GM12878 (cell line): Measurements from ENCODE around the gene CCNC. TPM values are rescaled to one million over a fixed set of nuclear protein-coding genes. Genes with fewer than 3 reads are reported as not detected.

Experiments
- ATAC-seq: fragments of 200-7000 bp; cut with Tn5 transposase; 3 replicates; pipeline ENCODE4 v1.9.1; 2020; ENCODE audit warnings: mild to moderate bottlenecking, moderate library complexity
- BruUV-seq: library from RNA; stranded (reverse); fragments of 400-500 nt; replicated peaks from 2 replicates; lab custom pipeline; 2021; lab: Mats Ljungman, UMichigan
- CTCF ChIA-PET: fragments of 300-600 bp; sonication (Branson Sonifier 250); formaldehyde crosslinking; extraction: SDS; loops from one replicate; lab custom pipeline; 2021; ENCODE audit warnings: inconsistent platforms; lab: Yijun Ruan, JAX
- POLR2A ChIA-PET: fragments of 350-600 bp; formaldehyde crosslinking; extraction: SDS; loops from one replicate; lab custom pipeline; 2021; ENCODE audit warnings: inconsistent platforms; lab: Charles Lee
- RAD21 ChIA-PET: fragments of 300-600 bp; sonication (Branson Sonifier 250); formaldehyde crosslinking; loops from one replicate; lab custom pipeline; 2023; ENCODE audit warnings: antibody characterized with exemption; ENCODE audit not compliant: unreplicated experiment; lab: Charles Lee
- SMC1A ChIA-PET: fragments of 300-600 bp; sonication (Branson Sonifier 250); formaldehyde crosslinking; loops from one replicate; lab custom pipeline; 2023; ENCODE audit not compliant: unreplicated experiment, uncharacterized antibody; lab: Charles Lee
- DNase-seq: peaks from one replicate; pipeline ENCODE4 v3.0.0-alpha.2; 2011; ENCODE audit warnings: low read depth, low spot score
- FAIRE-seq: peaks from 3 replicates; lab custom pipeline; 2011; peaks lifted over from hg19 to GRCh38; lab: Jason Lieb, UNC
- H2AFZ ChIP-seq: 2 replicates; pipeline ENCODE4 v1.6.0; 2011; ENCODE audit warnings: low read depth, low read length, control low read depth; ENCODE audit not compliant: control insufficient read depth
- H3K27ac ChIP-seq: 2 replicates; pipeline ENCODE4 v1.5.1; 2011; ENCODE audit warnings: control low read depth; ENCODE audit not compliant: control insufficient read depth, insufficient read depth
- H3K27me3 ChIP-seq, 2 experiments: replicated peaks in 1 of 2; 2 replicates each; pipeline versions ENCODE4 v1.6.0 to v1.6.1; 2011; ENCODE audit warnings: low read length in 1 of 2; ENCODE audit not compliant: control insufficient read depth in 2 of 2, insufficient read depth in 2 of 2
- H3K36me3 ChIP-seq, 2 experiments: 2 replicates each; pipeline ENCODE4 v1.5.1; 2011; ENCODE audit warnings: low read length in 1 of 2; ENCODE audit not compliant: control insufficient read depth in 2 of 2, insufficient read depth in 2 of 2
- H3K4me1 ChIP-seq: 2 replicates; pipeline ENCODE4 v1.6.1; 2011; ENCODE audit warnings: mild to moderate bottlenecking, low read length, moderate library complexity, mixed read lengths; ENCODE audit not compliant: control insufficient read depth, insufficient read depth
- H3K4me2 ChIP-seq: 2 replicates; pipeline ENCODE4 v1.6.0; 2011; ENCODE audit warnings: control low read depth; ENCODE audit not compliant: control insufficient read depth, insufficient read depth
- H3K4me3 ChIP-seq: fragments of 200-600 bp; sonication (generic); 2 replicates; pipeline ENCODE4 v1.5.1; 2016
- H3K79me2 ChIP-seq: 2 replicates; pipeline ENCODE4 v1.6.0; 2011; ENCODE audit warnings: low read length; ENCODE audit not compliant: control insufficient read depth, insufficient read depth
- H3K9ac ChIP-seq: 2 replicates; pipeline ENCODE4 v1.8.0; 2011; ENCODE audit warnings: low read length, control low read depth, mixed read lengths; ENCODE audit not compliant: control insufficient read depth, insufficient read depth
- H3K9me3 ChIP-seq: replicated peaks from 3 replicates; pipeline ENCODE4 v1.5.1; 2011; ENCODE audit warnings: mild to moderate bottlenecking, low read length; ENCODE audit not compliant: control insufficient read depth, insufficient read depth
- H4K20me1 ChIP-seq: 2 replicates; pipeline ENCODE4 v1.6.0; 2011; ENCODE audit not compliant: control insufficient read depth, insufficient read depth
- KDM1A ChIP-seq: fragments of 200-600 bp; sonication (generic); IDR thresholded peaks from 2 replicates; pipeline ENCODE4 v1.6.1; 2016; ENCODE audit warnings: borderline replicate concordance
- NBN ChIP-seq: fragments of 450-650 bp; IDR thresholded peaks from 2 replicates; pipeline ENCODE4 v1.6.1; 2016
- NFYB ChIP-seq: IDR thresholded peaks from 2 replicates; pipeline ENCODE4 v1.6.1; 2011; ENCODE audit warnings: low read depth, mild to moderate bottlenecking, low read length, improper control_type of control experiment, moderate library complexity; ENCODE audit not compliant: insufficient read depth
- PAX8 ChIP-seq: fragments of 450-650 bp; IDR thresholded peaks from 2 replicates; pipeline ENCODE4 v1.6.1; 2017; ENCODE audit warnings: mild to moderate bottlenecking, moderate library complexity
- TAF1 ChIP-seq: IDR thresholded peaks from 2 replicates; pipeline ENCODE4 v1.6.1; 2011; ENCODE audit warnings: mild to moderate bottlenecking, low read depth, low read length, borderline replicate concordance
- WRNIP1 ChIP-seq: IDR thresholded peaks from 2 replicates; pipeline ENCODE4 v1.6.1; 2011; ENCODE audit warnings: low read depth, low read length, improper control_type of control experiment, borderline replicate concordance
- WGBS: methylation state at CpG from one replicate; pipeline ENCODE4 v1.1.6; 2016; ENCODE audit warnings: low lambda C conversion rate; ENCODE audit not compliant: insufficient replicate concordance, insufficient coverage; ENCODE audit errors: missing lambda C conversion rate; 5-methylcytosine and 5-hydroxymethylcytosine counted together
- in situ Hi-C: fragments of 300-500 bp; cut with MboI; formaldehyde crosslinking; loops from 9 replicates; pipeline ENCODE4 v1.14.3; 2018; ENCODE audit warnings: mixed read lengths
- intact Hi-C: fragments of 100-400 bp; cut with micrococcal nuclease; formaldehyde crosslinking; loops from one replicate; pipeline ENCODE4 v1.14.2; 2022; ENCODE audit not compliant: unreplicated experiment
- polyA plus RNA-seq, 11 experiments: library from polyadenylated mRNA; depleted of rRNA in 4 of 11; unstranded in 6 of 11; stranded (reverse) in 5 of 11; fragments of >200 nt; fragmentation: Nextera tagmentation in 4 of 11; fragmentation: Illumina TruSeq in 1 of 11; extraction: Ambion mirVana in 4 of 11; extraction: Trizol in 1 of 11; gene quantifications; 1 replicate in 1 of 11; 2 replicates in 10 of 11; pipeline versions ENCODE4 v1.2.1 to v1.2.3, GENCODE V29; 2011 to 2016; ENCODE audit warnings: inconsistent platforms in 2 of 11, missing spikeins in 2 of 11, low read depth in 1 of 11
- small RNA-seq: library from RNA; depleted of rRNA; stranded (forward); fragments of <200 nt; gene quantifications from one replicate; pipeline ENCODE3, GENCODE V24; 2014
- total RNA-seq, 4 experiments: library from RNA; depleted of rRNA in 3 of 4; stranded (reverse); fragments of >200 nt in 3 of 4; fragmentation: Illumina TruSeq in 1 of 4; extraction: Trizol in 1 of 4; gene quantifications; 2 replicates each; pipeline versions ENCODE4 v1.2.1 to v1.2.3, GENCODE V29; 2013 to 2021
- TF ChIP-seq, protein P1 (sequence below): fragments of 150-350 bp; IDR thresholded peaks from 2 replicates; pipeline ENCODE4 v1.6.1; 2014; ENCODE audit warnings: mild to moderate bottlenecking, low read depth, low read length
- TF ChIP-seq, protein P2 (sequence below): IDR thresholded peaks from 2 replicates; pipeline ENCODE4 v1.6.1; 2011; ENCODE audit warnings: low read depth, low read length, improper control_type of control experiment, borderline replicate concordance
- TF ChIP-seq, protein P3 (sequence below), 3 experiments: IDR thresholded peaks in 2 of 3; conservative IDR thresholded peaks in 1 of 3; 2 replicates each; pipeline ENCODE4 v1.5.1; 2011; ENCODE audit warnings: low read depth in 3 of 3, low read length in 3 of 3, mild to moderate bottlenecking in 3 of 3, control low read depth in 2 of 3, moderate library complexity in 2 of 3, inconsistent platforms in 1 of 3, mixed read lengths in 1 of 3; ENCODE audit not compliant: control insufficient read depth in 2 of 3, insufficient read depth in 1 of 3; ENCODE audit errors: extremely low read depth in 1 of 3

Gene CCNC
- total and polyA plus RNA-seq, 10 of the 15 experiments (the other 5 are each of a cell fraction or from before 2014, with no cell fraction given) = 68.5 to 168 (median 99.4) TPM

DNA sequence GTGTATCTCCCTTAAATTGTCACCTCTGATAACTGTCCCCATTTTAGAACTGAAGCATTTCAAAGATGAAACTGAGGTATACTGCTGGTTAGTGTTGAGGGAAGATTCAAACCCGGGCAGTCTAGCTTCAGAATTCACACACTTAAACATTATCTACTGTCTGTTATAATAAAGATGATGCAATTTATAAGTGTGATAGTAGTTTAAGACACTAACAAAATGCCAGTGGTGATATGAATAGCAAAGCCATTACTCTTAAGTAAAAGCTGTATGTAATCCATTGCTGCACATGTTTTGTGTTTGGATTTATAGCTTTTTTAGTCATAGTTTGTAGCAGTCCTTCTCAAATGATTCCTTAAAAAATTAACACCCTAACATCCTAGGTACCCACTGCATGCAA, 73.0 kb downstream of the CCNC start:
- H3K36me3 ChIP-seq = peaks cover 0 to 3% of the 10 kb centered on the region in 2 experiments; a peak in 1 of 4 replicates
- H4K20me1 ChIP-seq = no peaks in the 10 kb centered on the region
- no peak overlapping the region; the same call in 1 of the 2 replicates for H3K27ac ChIP-seq
- FAIRE-seq = peak; percentile 56
- intact Hi-C loops = no loop called here
- no peaks in the 10 kb centered on the region for H3K4me1 ChIP-seq
- H2AFZ ChIP-seq = no peak overlapping the region
- 100% methylated on average over 1 of the region's 1 CpG for WGBS
- no peak overlapping the region for H3K4me2 ChIP-seq
- H3K9me3 ChIP-seq = no peaks in the 10 kb centered on the region
- POLR2A ChIA-PET = interaction anchor here (1.4 kb wide), 1 partner anchor 12 kb away, joined by 3 read pairs; no protein-coding TSS in a partner anchor
- no peak for TF ChIP-seq TAF1
- no peak for TF ChIP-seq PAX8
- no peak for TF ChIP-seq WRNIP1
- TF ChIP-seq NBN = no peak
- TF ChIP-seq, protein P1, sequence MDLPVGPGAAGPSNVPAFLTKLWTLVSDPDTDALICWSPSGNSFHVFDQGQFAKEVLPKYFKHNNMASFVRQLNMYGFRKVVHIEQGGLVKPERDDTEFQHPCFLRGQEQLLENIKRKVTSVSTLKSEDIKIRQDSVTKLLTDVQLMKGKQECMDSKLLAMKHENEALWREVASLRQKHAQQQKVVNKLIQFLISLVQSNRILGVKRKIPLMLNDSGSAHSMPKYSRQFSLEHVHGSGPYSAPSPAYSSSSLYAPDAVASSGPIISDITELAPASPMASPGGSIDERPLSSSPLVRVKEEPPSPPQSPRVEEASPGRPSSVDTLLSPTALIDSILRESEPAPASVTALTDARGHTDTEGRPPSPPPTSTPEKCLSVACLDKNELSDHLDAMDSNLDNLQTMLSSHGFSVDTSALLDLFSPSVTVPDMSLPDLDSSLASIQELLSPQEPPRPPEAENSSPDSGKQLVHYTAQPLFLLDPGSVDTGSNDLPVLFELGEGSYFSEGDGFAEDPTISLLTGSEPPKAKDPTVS = no peak
- TF ChIP-seq, protein P2, sequence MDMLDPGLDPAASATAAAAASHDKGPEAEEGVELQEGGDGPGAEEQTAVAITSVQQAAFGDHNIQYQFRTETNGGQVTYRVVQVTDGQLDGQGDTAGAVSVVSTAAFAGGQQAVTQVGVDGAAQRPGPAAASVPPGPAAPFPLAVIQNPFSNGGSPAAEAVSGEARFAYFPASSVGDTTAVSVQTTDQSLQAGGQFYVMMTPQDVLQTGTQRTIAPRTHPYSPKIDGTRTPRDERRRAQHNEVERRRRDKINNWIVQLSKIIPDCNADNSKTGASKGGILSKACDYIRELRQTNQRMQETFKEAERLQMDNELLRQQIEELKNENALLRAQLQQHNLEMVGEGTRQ = no peak
- no peak for TF ChIP-seq KDM1A
- TF ChIP-seq NFYB = no peak
- TF ChIP-seq, protein P3, sequence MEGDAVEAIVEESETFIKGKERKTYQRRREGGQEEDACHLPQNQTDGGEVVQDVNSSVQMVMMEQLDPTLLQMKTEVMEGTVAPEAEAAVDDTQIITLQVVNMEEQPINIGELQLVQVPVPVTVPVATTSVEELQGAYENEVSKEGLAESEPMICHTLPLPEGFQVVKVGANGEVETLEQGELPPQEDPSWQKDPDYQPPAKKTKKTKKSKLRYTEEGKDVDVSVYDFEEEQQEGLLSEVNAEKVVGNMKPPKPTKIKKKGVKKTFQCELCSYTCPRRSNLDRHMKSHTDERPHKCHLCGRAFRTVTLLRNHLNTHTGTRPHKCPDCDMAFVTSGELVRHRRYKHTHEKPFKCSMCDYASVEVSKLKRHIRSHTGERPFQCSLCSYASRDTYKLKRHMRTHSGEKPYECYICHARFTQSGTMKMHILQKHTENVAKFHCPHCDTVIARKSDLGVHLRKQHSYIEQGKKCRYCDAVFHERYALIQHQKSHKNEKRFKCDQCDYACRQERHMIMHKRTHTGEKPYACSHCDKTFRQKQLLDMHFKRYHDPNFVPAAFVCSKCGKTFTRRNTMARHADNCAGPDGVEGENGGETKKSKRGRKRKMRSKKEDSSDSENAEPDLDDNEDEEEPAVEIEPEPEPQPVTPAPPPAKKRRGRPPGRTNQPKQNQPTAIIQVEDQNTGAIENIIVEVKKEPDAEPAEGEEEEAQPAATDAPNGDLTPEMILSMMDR (IDR thresholded peaks at IDR 0.05 in 2 of 3, conservative IDR thresholded peaks at IDR 0.05 in 1 of 3; ENCODE audit: control insufficient read depth in 2 of 3, extremely low read depth in 1 of 3, insufficient read depth in 1 of 3, low read depth in 3 of 3, low read length in 3 of 3) = no peak
- no peaks in the 10 kb centered on the region for H3K79me2 ChIP-seq
- in situ Hi-C loops = no loop called here
- H3K9ac ChIP-seq = no peak overlapping the region
- BruUV-seq = no TSS peak
- SMC1A ChIA-PET = interaction anchor here (1.2 to 4.4 kb wide), 5 partner anchors 8 to 27 kb away, joined by 3 to 21 read pairs (median 4); no protein-coding TSS in a partner anchor
- CTCF ChIA-PET = interaction anchor here (1.0 kb wide), 1 partner anchor 9 kb away, joined by 4 read pairs; no protein-coding TSS in a partner anchor
- RAD21 ChIA-PET = interaction anchor here (2.0 kb wide), 1 partner anchor 10 kb away, joined by 8 read pairs; no protein-coding TSS in a partner anchor
- no peak for ATAC-seq
- no peak for DNase-seq
- no peak overlapping the region for H3K4me3 ChIP-seq
- H3K27me3 ChIP-seq = no peaks in the 10 kb centered on the region

Small RNAs within 50 kb of the gene (small RNA-seq; reads per million reads assigned to genes)
- gene RF00019 = not detected

Other genes with a start within 250 kb of the CCNC start
- not detected in 2 replicates for gene FAXC, start 219.0 kb downstream of the CCNC start, total RNA-seq (2014; rRNA removed)
- gene FAXC, start 219.0 kb downstream of the CCNC start, total RNA-seq (2014; rRNA removed; fragmentation: Illumina TruSeq; extraction: Trizol) = not detected in 2 replicates
- not detected in 2 replicates for gene FAXC, start 219.0 kb downstream of the CCNC start, total RNA-seq (2021)
- not detected in 2 replicates for gene FAXC, start 219.0 kb downstream of the CCNC start, polyA plus RNA-seq (2011; rRNA removed)
- gene FAXC, start 219.0 kb downstream of the CCNC start, polyA plus RNA-seq (2014; fragmentation: Illumina TruSeq; extraction: Trizol) = not detected in 2 replicates
- not detected for gene FAXC, start 219.0 kb downstream of the CCNC start, polyA plus RNA-seq (2014; fragmentation: Nextera tagmentation; extraction: Ambion mirVana)
- gene FAXC, start 219.0 kb downstream of the CCNC start, polyA plus RNA-seq (2014; rRNA removed) = not detected in 2 replicates
- gene FAXC, start 219.0 kb downstream of the CCNC start, polyA plus RNA-seq (2016; fragmentation: Nextera tagmentation; extraction: Ambion mirVana) = not detected
- gene COQ3, start 174.5 kb downstream of the CCNC start, total RNA-seq (2014; rRNA removed) = 9.3 and 10.7 TPM in 2 replicates
- gene COQ3, start 174.5 kb downstream of the CCNC start, total RNA-seq (2014; rRNA removed; fragmentation: Illumina TruSeq; extraction: Trizol) = 13.6 and 14.1 TPM in 2 replicates
- 11.4 and 11.9 TPM in 2 replicates for gene COQ3, start 174.5 kb downstream of the CCNC start, total RNA-seq (2021)
- 16.4 and 22.8 TPM in 2 replicates for gene COQ3, start 174.5 kb downstream of the CCNC start, polyA plus RNA-seq (2011; rRNA removed)
- gene COQ3, start 174.5 kb downstream of the CCNC start, polyA plus RNA-seq (2014; fragmentation: Illumina TruSeq; extraction: Trizol) = 15.5 and 19.3 TPM in 2 replicates
- gene COQ3, start 174.5 kb downstream of the CCNC start, polyA plus RNA-seq (2014; fragmentation: Nextera tagmentation; extraction: Ambion mirVana) = 10 to 100 TPM; 43.3 to 50.6 TPM
- gene COQ3, start 174.5 kb downstream of the CCNC start, polyA plus RNA-seq (2014; rRNA removed) = 13.3 and 13.5 TPM in 2 replicates
- 10 to 100 TPM; 26.8 to 27.9 TPM for gene COQ3, start 174.5 kb downstream of the CCNC start, polyA plus RNA-seq (2016; fragmentation: Nextera tagmentation; extraction: Ambion mirVana)
- gene PNISR, start 143.4 kb downstream of the CCNC start, total RNA-seq (2014; rRNA removed) = 104 and 136 TPM in 2 replicates
- 130 and 137 TPM in 2 replicates for gene PNISR, start 143.4 kb downstream of the CCNC start, total RNA-seq (2014; rRNA removed; fragmentation: Illumina TruSeq; extraction: Trizol)
- 84.0 and 105 TPM in 2 replicates for gene PNISR, start 143.4 kb downstream of the CCNC start, total RNA-seq (2021)
- gene PNISR, start 143.4 kb downstream of the CCNC start, polyA plus RNA-seq (2011; rRNA removed) = 153 and 241 TPM in 2 replicates
- gene PNISR, start 143.4 kb downstream of the CCNC start, polyA plus RNA-seq (2014; fragmentation: Illumina TruSeq; extraction: Trizol) = 180 and 254 TPM in 2 replicates
- 100 to 1,000 TPM in 1 of 2 experiments, 10 to 100 TPM in 1; 94.6 to 103 TPM for gene PNISR, start 143.4 kb downstream of the CCNC start, polyA plus RNA-seq (2014; fragmentation: Nextera tagmentation; extraction: Ambion mirVana)
- gene PNISR, start 143.4 kb downstream of the CCNC start, polyA plus RNA-seq (2014; rRNA removed) = 96.9 and 120 TPM in 2 replicates
- gene PNISR, start 143.4 kb downstream of the CCNC start, polyA plus RNA-seq (2016; fragmentation: Nextera tagmentation; extraction: Ambion mirVana) = 10 to 100 TPM; 79.1 to 81.1 TPM
- gene USP45, start 53.2 kb downstream of the CCNC start, total RNA-seq (2014; rRNA removed) = 12.9 and 16.6 TPM in 2 replicates
- 17.2 and 21.6 TPM in 2 replicates for gene USP45, start 53.2 kb downstream of the CCNC start, total RNA-seq (2014; rRNA removed; fragmentation: Illumina TruSeq; extraction: Trizol)
- 11.0 and 12.0 TPM in 2 replicates for gene USP45, start 53.2 kb downstream of the CCNC start, total RNA-seq (2021)
- 16.5 and 21.8 TPM in 2 replicates for gene USP45, start 53.2 kb downstream of the CCNC start, polyA plus RNA-seq (2011; rRNA removed)
- 17.4 and 24.3 TPM in 2 replicates for gene USP45, start 53.2 kb downstream of the CCNC start, polyA plus RNA-seq (2014; fragmentation: Illumina TruSeq; extraction: Trizol)
- gene USP45, start 53.2 kb downstream of the CCNC start, polyA plus RNA-seq (2014; fragmentation: Nextera tagmentation; extraction: Ambion mirVana) = 10 to 100 TPM; 13.0 to 14.1 TPM
- gene USP45, start 53.2 kb downstream of the CCNC start, polyA plus RNA-seq (2014; rRNA removed) = 9.6 and 10.4 TPM in 2 replicates
- 10 to 100 TPM; 12.3 to 16.0 TPM for gene USP45, start 53.2 kb downstream of the CCNC start, polyA plus RNA-seq (2016; fragmentation: Nextera tagmentation; extraction: Ambion mirVana)
- 0.11 TPM in 1 of 2 replicates, not detected in the other for gene PRDM13, start 38.2 kb upstream of the CCNC start, total RNA-seq (2014; rRNA removed)
- 0.05 TPM in 1 of 2 replicates, not detected in the other for gene PRDM13, start 38.2 kb upstream of the CCNC start, total RNA-seq (2014; rRNA removed; fragmentation: Illumina TruSeq; extraction: Trizol)
- 0.15 TPM in 1 of 2 replicates, not detected in the other for gene PRDM13, start 38.2 kb upstream of the CCNC start, total RNA-seq (2021)
- not detected in 2 replicates for gene PRDM13, start 38.2 kb upstream of the CCNC start, polyA plus RNA-seq (2011; rRNA removed)
- gene PRDM13, start 38.2 kb upstream of the CCNC start, polyA plus RNA-seq (2014; fragmentation: Illumina TruSeq; extraction: Trizol) = not detected in 2 replicates
- under 1 TPM in 1 of 2 experiments, not detected in 1; 0.02 TPM for gene PRDM13, start 38.2 kb upstream of the CCNC start, polyA plus RNA-seq (2014; fragmentation: Nextera tagmentation; extraction: Ambion mirVana)
- 0.03 TPM in 2 replicates for gene PRDM13, start 38.2 kb upstream of the CCNC start, polyA plus RNA-seq (2014; rRNA removed)
- under 1 TPM in 1 of 2 experiments, not detected in 1; 0.04 TPM for gene PRDM13, start 38.2 kb upstream of the CCNC start, polyA plus RNA-seq (2016; fragmentation: Nextera tagmentation; extraction: Ambion mirVana)